Astrocyte (in vitro differentiated cells and primary cell): Measurements from ENCODE around the gene PTGFRN.

Source experiments
- CTCF ChIP-seq: IDR thresholded peaks from 2 replicates; pipeline ENCODE4 v1.5.1; 2011; ENCODE audit warnings: low read depth, mild to moderate bottlenecking, inconsistent platforms, low read length, moderate library complexity; ENCODE audit not compliant: insufficient read depth
- EZH2 ChIP-seq: IDR thresholded peaks from 2 replicates; pipeline ENCODE4 v1.6.1; 2012; ENCODE audit warnings: mild to moderate bottlenecking, low read length, inconsistent platforms; ENCODE audit not compliant: insufficient read depth

GRCh38 chr1:116950517-116951199, 40.9 kb downstream of the PTGFRN start:
- TF ChIP-seq CTCF (no peak), EZH2 (no peak)
